Measurements from ENCODE around the gene CDH10. TPM values are rescaled to one million over a fixed set of nuclear protein-coding genes. Genes with fewer than 3 reads are reported as not detected.
A peak's percentile ranks its signal among the peaks of the same experiment; 100 is the strongest.

Gene CDH10
- total RNA-seq = not detected
- long read RNA-seq = 0 reads

DNA sequence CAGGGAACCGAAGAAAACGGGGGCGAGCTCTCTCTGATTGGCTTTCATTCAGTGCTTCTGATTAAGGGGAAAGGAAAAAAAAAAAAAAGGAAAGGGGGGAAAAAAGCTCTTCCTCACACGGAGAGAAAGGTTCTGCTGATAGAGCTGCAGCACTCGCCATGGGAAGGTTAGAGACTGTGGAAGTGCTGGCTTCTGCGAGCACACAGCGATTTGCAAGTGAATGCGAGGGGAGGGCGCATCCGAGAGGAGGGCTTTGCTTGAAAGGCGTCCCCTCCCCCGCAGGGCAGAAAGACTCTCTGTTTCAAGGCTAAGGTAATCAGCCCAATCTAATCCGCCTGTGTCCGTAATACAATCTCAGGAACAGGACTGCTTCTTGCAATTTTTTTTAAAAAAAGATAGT, at the start of gene CDH10:
Gene CDH10 (minus strand): TSS at position 218 of the 400 bp plus-strand sequence. CDS start 51,488 bp downstream, outside the sequence.
- peaks cover 5% of the 10 kb centered on the region for H3K4me1 ChIP-seq
- peaks cover 31% of the 10 kb centered on the region for H3K27me3 ChIP-seq (ENCODE audit: low read depth)
- TF ChIP-seq, protein P1, sequence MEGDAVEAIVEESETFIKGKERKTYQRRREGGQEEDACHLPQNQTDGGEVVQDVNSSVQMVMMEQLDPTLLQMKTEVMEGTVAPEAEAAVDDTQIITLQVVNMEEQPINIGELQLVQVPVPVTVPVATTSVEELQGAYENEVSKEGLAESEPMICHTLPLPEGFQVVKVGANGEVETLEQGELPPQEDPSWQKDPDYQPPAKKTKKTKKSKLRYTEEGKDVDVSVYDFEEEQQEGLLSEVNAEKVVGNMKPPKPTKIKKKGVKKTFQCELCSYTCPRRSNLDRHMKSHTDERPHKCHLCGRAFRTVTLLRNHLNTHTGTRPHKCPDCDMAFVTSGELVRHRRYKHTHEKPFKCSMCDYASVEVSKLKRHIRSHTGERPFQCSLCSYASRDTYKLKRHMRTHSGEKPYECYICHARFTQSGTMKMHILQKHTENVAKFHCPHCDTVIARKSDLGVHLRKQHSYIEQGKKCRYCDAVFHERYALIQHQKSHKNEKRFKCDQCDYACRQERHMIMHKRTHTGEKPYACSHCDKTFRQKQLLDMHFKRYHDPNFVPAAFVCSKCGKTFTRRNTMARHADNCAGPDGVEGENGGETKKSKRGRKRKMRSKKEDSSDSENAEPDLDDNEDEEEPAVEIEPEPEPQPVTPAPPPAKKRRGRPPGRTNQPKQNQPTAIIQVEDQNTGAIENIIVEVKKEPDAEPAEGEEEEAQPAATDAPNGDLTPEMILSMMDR (IDR thresholded peaks at IDR 0.05; ENCODE audit: borderline replicate concordance) = no peak
- intact Hi-C loops (cut with micrococcal nuclease) = no loop called here
- no peaks in the 10 kb centered on the region for H3K36me3 ChIP-seq
- DNase-seq = no peak
- H3K9me3 ChIP-seq (replicated peaks) = no peaks in the 10 kb centered on the region
- no peak within 1 kb of the TSS for H3K27ac ChIP-seq (replicated peaks)
- peak within 1 kb of the TSS; percentile 29 for H3K4me3 ChIP-seq

DNA sequence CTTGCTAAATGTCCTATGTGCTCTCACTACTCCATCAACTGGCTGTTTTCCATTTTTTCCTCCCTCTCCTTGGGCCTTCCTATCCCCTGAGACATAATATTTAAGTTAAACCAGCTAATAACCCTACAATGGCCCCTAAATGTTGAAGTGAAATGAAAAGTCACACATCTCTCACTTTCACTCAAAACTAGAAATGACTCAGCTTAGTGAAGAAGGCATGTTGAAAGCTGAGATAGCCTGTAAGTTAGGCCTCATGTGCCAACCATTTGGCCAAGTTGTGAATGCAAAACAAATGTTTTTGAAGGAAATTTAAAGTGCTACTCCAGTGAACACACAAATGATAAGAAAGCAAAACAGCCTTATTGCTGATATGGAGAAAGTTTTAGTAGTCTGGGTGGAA, 48.8 kb upstream of the CDH10 start:
- TF ChIP-seq, protein P1 (IDR thresholded peaks at IDR 0.05; ENCODE audit: borderline replicate concordance) = no peak

DNA sequence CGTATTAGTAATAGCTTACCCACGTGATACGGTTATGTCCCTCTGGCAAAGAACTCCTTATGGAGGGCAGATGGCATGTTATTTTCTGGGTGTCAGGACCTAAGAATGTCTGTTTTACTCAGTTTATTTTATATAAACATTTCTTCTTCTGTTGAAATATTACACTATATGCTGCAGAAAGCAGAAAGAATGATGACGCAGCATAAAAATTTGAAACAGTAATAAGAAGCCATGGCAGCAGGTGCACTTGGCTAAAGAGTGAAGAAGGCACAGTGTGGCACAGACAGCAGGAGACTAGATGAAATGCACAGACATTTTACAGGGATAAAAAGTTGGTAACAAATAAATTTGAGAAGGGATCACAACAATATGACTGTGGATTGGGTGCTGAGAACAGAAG, 46.3 kb upstream of the CDH10 start:
- Histone ChIP-seq H3K4me1 (no peaks in the 10 kb centered on the region), H3K4me3 (no peak overlapping the region), H3K9me3 (replicated peaks) (peaks cover 45% of the 10 kb centered on the region), H3K36me3 (no peaks in the 10 kb centered on the region), H3K27me3 (ENCODE audit: low read depth) (no peaks in the 10 kb centered on the region), H3K27ac (replicated peaks) (no peak overlapping the region)
- intact Hi-C loops (cut with micrococcal nuclease) = no loop called here
- no peak for DNase-seq
- TF ChIP-seq, protein P1 (IDR thresholded peaks at IDR 0.05; ENCODE audit: borderline replicate concordance) = no peak

More for the DNA sequence above, 48.8 kb upstream of the CDH10 start:
- no peaks in the 10 kb centered on the region for H3K27me3 ChIP-seq (ENCODE audit: low read depth)
- DNase-seq = no peak
- no peaks in the 10 kb centered on the region for H3K4me1 ChIP-seq
- peaks cover 33% of the 10 kb centered on the region for H3K9me3 ChIP-seq (replicated peaks)
- no peak overlapping the region for H3K27ac ChIP-seq (replicated peaks)
- H3K4me3 ChIP-seq = no peak overlapping the region
- H3K36me3 ChIP-seq = no peaks in the 10 kb centered on the region
- intact Hi-C loops (cut with micrococcal nuclease) = no loop called here

DNA sequence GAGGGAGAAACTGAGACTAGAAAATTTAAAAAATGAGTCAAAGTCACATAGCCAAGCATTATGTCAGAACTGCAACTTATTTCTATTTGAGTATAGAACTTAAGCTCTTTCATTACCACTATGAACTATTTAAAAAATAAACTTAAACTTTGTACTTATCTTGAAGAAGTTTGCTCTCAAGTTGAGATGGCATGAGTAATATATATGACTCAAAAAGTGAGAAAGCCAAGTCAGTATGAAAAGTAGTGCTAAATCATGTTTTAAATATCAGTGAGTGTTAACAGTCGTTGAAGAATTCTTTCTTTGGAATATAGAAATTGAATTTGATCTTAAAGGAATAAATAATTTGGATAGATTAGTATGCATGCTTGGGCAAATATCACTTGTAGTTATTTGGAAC, 36.3 kb upstream of the CDH10 start:
- TF ChIP-seq, protein P1 (IDR thresholded peaks at IDR 0.05; ENCODE audit: borderline replicate concordance) = no peak
- H3K4me1 ChIP-seq = no peaks in the 10 kb centered on the region
- no peak for DNase-seq
- no peaks in the 10 kb centered on the region for H3K27me3 ChIP-seq (ENCODE audit: low read depth)
- peaks cover 32% of the 10 kb centered on the region for H3K9me3 ChIP-seq (replicated peaks)
- intact Hi-C loops (cut with micrococcal nuclease) = no loop called here
- H3K4me3 ChIP-seq = no peak overlapping the region
- no peak overlapping the region for H3K27ac ChIP-seq (replicated peaks)
- no peaks in the 10 kb centered on the region for H3K36me3 ChIP-seq

DNA sequence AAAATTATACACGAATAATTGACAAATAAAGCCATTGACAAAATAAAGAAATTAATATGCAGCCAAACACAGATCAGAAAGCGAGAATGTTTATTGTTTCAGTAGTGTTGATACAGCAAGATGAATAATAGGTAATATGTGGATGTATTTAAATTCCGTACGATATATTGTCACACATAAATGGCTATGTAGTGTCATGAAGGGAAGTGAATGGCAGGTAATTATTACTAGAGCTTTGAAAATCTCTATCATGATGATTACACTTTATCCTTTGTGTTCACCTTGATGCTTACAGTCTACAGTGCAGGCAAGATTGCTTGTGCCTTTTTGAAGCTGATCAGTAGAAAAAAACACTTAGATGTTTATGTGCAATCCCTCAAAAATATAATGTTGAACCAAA, 23.3 kb upstream of the CDH10 start:
- no peak for DNase-seq
- peaks cover 7% of the 10 kb centered on the region for H3K9me3 ChIP-seq (replicated peaks)
- TF ChIP-seq, protein P1 (IDR thresholded peaks at IDR 0.05; ENCODE audit: borderline replicate concordance) = no peak
- H3K27ac ChIP-seq (replicated peaks) = no peak overlapping the region
- intact Hi-C loops (cut with micrococcal nuclease) = no loop called here
- no peaks in the 10 kb centered on the region for H3K27me3 ChIP-seq (ENCODE audit: low read depth)
- no peak overlapping the region for H3K4me3 ChIP-seq
- no peaks in the 10 kb centered on the region for H3K36me3 ChIP-seq
- H3K4me1 ChIP-seq = no peaks in the 10 kb centered on the region

All from left ventricle myocardium inferior (tissue), 1 donor.